Measurements from ENCODE around the gene FRMPD3.

The FRMPD3 gene

DNA sequence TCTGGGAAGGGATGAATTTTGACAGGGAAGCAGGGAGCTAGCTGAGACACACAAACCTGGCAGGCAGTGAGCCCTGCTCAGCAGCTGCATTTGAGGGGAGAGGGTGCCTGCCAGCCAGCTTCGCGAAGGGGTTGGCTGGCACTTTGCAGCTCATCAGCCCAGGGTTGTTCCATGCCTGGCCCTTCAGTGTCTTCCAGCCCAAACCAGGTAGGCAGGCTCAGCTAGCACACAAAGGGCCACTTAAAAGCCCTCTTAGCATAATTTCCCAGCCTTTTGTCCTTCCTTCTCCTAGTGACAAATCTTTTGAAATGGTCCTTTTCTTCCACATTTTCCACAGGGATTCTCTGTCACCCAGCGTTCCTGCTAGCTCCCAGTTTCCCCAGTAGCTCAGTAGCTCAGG lies 4.3 kb upstream of the FRMPD3 start:
- DNase-seq (ENCODE audit: low spot score): no peak
- TF ChIP-seq, protein P1, sequence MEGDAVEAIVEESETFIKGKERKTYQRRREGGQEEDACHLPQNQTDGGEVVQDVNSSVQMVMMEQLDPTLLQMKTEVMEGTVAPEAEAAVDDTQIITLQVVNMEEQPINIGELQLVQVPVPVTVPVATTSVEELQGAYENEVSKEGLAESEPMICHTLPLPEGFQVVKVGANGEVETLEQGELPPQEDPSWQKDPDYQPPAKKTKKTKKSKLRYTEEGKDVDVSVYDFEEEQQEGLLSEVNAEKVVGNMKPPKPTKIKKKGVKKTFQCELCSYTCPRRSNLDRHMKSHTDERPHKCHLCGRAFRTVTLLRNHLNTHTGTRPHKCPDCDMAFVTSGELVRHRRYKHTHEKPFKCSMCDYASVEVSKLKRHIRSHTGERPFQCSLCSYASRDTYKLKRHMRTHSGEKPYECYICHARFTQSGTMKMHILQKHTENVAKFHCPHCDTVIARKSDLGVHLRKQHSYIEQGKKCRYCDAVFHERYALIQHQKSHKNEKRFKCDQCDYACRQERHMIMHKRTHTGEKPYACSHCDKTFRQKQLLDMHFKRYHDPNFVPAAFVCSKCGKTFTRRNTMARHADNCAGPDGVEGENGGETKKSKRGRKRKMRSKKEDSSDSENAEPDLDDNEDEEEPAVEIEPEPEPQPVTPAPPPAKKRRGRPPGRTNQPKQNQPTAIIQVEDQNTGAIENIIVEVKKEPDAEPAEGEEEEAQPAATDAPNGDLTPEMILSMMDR (IDR thresholded peaks at IDR 0.05; ENCODE audit: extremely low read depth, missing control alignments): no peak

DNA sequence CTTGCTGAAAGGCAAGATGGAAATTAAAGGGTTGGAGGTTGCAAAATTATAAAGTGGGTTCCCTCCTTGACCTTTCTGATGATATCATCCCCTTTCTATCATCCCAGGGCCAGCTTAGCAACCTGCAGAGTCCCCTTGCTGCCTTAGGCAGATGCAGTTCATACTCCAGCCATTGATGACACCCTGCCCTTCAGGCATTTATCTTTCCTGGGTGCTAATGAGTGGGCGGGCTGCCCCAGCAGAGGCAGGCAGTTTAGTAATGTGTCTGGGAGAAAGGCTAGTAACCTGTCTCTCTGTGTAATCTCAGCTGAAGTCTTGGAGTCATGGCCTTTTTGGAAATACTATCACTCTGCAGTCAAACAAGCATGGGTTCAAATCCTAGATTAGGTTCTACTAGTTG lies 3.8 kb upstream of the FRMPD3 start:
- DNase-seq (ENCODE audit: low spot score): no peak
- TF ChIP-seq, protein P1 (IDR thresholded peaks at IDR 0.05; ENCODE audit: extremely low read depth, missing control alignments): no peak

DNA sequence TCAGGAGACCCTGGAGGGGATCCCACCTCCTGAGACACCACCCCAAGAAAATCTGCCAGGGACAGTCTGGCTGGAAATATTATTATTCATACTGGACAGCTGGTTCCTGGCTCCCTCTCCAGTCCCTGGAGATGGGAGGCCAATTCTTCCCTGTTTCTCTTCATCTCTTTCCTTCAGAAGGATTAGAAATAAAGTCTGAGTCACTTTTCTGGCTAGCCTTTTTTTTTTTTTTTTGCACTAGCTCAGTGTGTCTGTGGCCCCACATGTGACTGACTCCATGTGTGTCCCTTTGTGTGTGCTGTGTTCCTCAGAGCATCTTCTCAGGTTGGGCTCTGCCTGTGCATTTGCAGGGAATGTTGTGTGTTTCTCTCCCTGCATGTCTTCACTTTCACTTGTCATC lies 1.8 kb upstream of the FRMPD3 start:
- TF ChIP-seq, protein P1 (IDR thresholded peaks at IDR 0.05; ENCODE audit: extremely low read depth, missing control alignments): no peak

DNA sequence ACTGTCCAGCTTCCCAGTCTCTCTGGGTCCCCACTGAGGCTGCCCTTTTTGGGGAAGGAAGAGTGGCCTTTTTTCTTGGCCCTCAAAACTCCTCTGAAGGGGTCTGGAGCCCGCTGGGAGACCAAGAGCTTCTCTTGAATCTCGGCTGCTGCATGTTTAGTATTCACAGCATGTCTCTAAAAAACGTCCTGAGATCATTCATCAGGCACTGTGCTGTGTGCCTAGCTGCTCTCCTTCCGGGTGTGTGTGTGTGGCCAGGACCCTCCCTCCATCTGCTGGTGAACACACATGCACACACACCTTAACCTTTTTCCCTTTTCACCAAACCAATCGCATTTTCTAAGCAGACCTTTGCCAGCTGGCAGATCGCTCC lies 841 bp upstream of the FRMPD3 start:
- TF ChIP-seq, protein P1 (IDR thresholded peaks at IDR 0.05; ENCODE audit: extremely low read depth, missing control alignments): no peak
- DNase-seq (ENCODE audit: low spot score): no peak

More for the DNA sequence above, 1.8 kb upstream of the FRMPD3 start:
- DNase-seq (ENCODE audit: low spot score): no peak

DNA sequence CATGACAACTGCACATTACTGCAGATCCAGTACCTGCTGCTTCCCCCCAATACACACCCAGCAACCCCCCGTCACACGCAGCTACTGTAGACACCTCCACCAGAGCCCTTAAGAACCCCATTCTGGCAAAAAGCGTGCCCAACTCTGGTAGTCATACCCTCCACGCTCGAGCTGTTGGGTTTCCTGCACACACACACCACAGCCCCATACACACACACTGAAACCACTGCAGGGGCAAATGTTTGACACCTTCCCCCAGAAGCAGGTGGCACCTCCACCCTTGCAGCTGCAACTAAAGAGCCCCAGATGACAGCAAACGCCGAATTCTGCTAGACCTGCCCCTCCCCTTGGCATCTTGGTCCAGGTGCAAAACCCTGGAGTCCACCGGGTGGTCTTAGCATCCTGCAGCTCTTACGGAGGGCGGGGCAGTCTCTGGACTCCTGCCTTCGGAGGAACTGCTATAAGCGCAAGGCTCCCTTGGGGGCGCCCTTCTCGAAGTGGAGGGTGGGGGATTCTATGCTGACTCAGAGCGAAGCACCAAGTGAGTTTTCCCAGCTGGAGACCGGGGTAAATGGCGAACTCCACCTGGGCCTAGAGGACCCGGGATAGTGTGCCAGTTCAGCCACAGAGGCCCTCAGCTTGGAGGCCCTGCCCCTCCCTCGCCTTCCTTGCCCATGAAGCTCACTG lies 1.5 kb downstream of the FRMPD3 start:
- no peak for DNase-seq (ENCODE audit: low spot score)
- TF ChIP-seq, protein P1 (IDR thresholded peaks at IDR 0.05; ENCODE audit: extremely low read depth, missing control alignments): peak; percentile 12

DNA sequence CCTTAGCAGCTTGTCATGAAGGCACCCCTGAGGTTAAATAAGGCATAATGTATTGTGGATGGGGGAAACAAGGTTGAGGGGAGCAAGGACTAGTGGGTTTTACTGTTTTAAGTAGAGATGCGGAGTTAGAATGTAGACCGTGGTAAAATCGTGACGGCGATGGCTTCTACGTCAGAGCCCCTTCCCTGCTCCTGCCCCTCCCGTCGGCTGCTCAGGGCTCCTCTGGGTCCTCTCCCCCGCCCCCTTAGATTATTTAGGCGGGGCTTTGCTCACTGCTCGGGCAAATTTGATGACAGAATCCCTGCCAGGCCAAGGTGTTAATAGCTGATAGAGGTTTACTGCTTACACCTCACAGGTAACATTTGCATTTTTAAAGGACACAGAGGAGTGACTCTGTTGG lies 2.3 kb downstream of the FRMPD3 start:
- TF ChIP-seq, protein P1 (IDR thresholded peaks at IDR 0.05; ENCODE audit: extremely low read depth, missing control alignments): no peak
- DNase-seq (ENCODE audit: low spot score): no peak

DNA sequence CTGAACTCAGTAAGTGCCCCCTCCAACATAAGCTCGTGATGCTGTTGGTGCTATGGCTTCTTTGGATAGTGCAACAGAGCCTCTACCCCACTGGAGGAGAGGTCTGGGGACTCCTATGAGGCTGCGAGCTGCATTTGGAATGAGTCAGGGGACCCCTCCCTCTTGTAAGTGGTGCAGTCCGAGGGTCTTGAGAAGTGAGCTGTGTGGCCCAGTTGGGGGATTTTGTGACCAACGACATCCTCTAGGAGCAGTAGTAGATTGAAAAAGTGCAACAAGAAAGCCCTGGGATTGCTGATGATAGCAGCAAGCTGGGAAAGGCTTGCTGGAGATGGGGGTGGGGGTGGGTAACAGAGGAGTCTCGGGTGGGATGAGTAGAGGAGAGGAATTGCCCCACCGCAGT lies 3.1 kb downstream of the FRMPD3 start:
- DNase-seq (ENCODE audit: low spot score): no peak
- TF ChIP-seq, protein P1 (IDR thresholded peaks at IDR 0.05; ENCODE audit: extremely low read depth, missing control alignments): no peak
